HCT116 (cell line): ENCODE data around the gene SERPING1. TPM values are rescaled to one million over a fixed set of nuclear protein-coding genes. Genes with fewer than 3 reads are reported as not detected.
A peak's percentile ranks its signal among the peaks of the same experiment; 100 is the strongest.

Source experiments
- ATAC-seq: fragments of 200-7000 bp; cut with Tn5 transposase; 2 replicates; pipeline ENCODE4 v1.9.1; 2020; ENCODE audit warnings: mild to moderate bottlenecking, moderate library complexity
- BruUV-seq: library from RNA; stranded (reverse); fragments of 400-500 nt; replicated peaks from 2 replicates; lab custom pipeline; 2021; lab: Mats Ljungman, UMichigan
- CTCF ChIA-PET: fragments of 300-600 bp; sonication (Branson Sonifier 250); formaldehyde crosslinking; loops from one replicate; lab custom pipeline; 2021; ENCODE audit warnings: antibody characterized with exemption; lab: Charles Lee
- POLR2A ChIA-PET: fragments of 300-600, 350-600 bp; sonication (Branson Sonifier 250); formaldehyde crosslinking; loops from one replicate; lab custom pipeline; 2021; ENCODE audit warnings: antibody characterized with exemption; lab: Charles Lee
- RAD21 ChIA-PET, 2 experiments: fragments of 300-600 bp; sonication (Branson Sonifier 250); formaldehyde crosslinking; loops; one replicate each; lab custom pipeline; 2023; ENCODE audit warnings: low total read pairs in 2 of 2; ENCODE audit not compliant: uncharacterized antibody in 2 of 2, unreplicated experiment in 2 of 2, low non-redundant PET in 1 of 2; lab: Charles Lee
- DNase-seq: peaks from one replicate; pipeline ENCODE4 v3.0.0-alpha.2; 2010; ENCODE audit warnings: low read depth, low spot score
- H2AFZ ChIP-seq: fragments of 200-600 bp; shearing (Covaris generic), sonication (generic); 2 replicates; pipeline ENCODE4 v1.6.1; 2017; ENCODE audit warnings: low read depth, mixed run types, mixed read lengths, antibody characterized with exemption, low read length; ENCODE audit not compliant: poor library complexity, severe bottlenecking
- H3K27ac ChIP-seq: 2 replicates; pipeline ENCODE4 v1.5.1; 2012; ENCODE audit warnings: low read depth, low read length
- H3K27me3 ChIP-seq: fragments of 200-600 bp; sonication (generic); 2 replicates; pipeline ENCODE4 v1.6.1; 2016; ENCODE audit warnings: mixed run types, low read length, mixed read lengths; ENCODE audit not compliant: insufficient read depth
- H3K36me3 ChIP-seq, 2 experiments: fragments of 200-500 bp in 1 of 2; fragments of 200-600 bp in 1 of 2; sonication (Bioruptor generic) in 1 of 2; sonication (generic) in 1 of 2; 2 replicates each; pipeline versions ENCODE4 v1.5.1 to v1.6.1; 2014 to 2016; ENCODE audit warnings: low read length in 2 of 2, inconsistent platforms in 1 of 2, mixed read lengths in 1 of 2, mixed run types in 1 of 2; ENCODE audit not compliant: insufficient read depth in 2 of 2, control insufficient read depth in 1 of 2
- H3K4me1 ChIP-seq, 2 experiments: fragments of 200-600 bp in 1 of 2; sonication (generic) in 1 of 2; 2 replicates each; pipeline versions ENCODE4 v1.5.1 to v1.6.1; 2012 to 2017; ENCODE audit warnings: low read length in 2 of 2, inconsistent platforms in 1 of 2, mild to moderate bottlenecking in 1 of 2, mixed read lengths in 1 of 2, mixed run types in 1 of 2, moderate library complexity in 1 of 2; ENCODE audit not compliant: insufficient read depth in 2 of 2, control insufficient read depth in 1 of 2
- H3K4me2 ChIP-seq: fragments of 200-600 bp; sonication (generic); 2 replicates; pipeline ENCODE4 v1.6.1; 2017; ENCODE audit warnings: mixed run types, low read length, mixed read lengths
- H3K4me3 ChIP-seq, 2 experiments: fragments of 200-600 bp in 1 of 2; sonication (generic) in 1 of 2; replicated peaks in 1 of 2; 2 replicates each; pipeline ENCODE4 v1.5.1; 2011 to 2016; ENCODE audit warnings: low read length in 2 of 2, control low read depth in 1 of 2, low read depth in 1 of 2, mild to moderate bottlenecking in 1 of 2, mixed read lengths in 1 of 2, mixed run types in 1 of 2
- H3K79me2 ChIP-seq: fragments of 200-600 bp; sonication (generic); 2 replicates; pipeline ENCODE4 v1.6.1; 2017; ENCODE audit warnings: mild to moderate bottlenecking, mixed run types, low read length, moderate library complexity, mixed read lengths; ENCODE audit not compliant: insufficient read depth
- H3K9ac ChIP-seq: fragments of 200-600 bp; sonication (generic); 2 replicates; pipeline ENCODE4 v1.6.1; 2016; ENCODE audit warnings: low read length, mixed read lengths
- H3K9me2 ChIP-seq: fragments of 200-600 bp; sonication (generic), shearing (Covaris generic); 2 replicates; pipeline ENCODE4 v1.6.1; 2017; ENCODE audit warnings: mixed run types, mild to moderate bottlenecking, moderate library complexity; ENCODE audit not compliant: insufficient read depth
- H3K9me3 ChIP-seq, 2 experiments: fragments of 200-500 bp in 1 of 2; fragments of 200-600 bp in 1 of 2; sonication (Bioruptor generic) in 1 of 2; sonication (generic) in 1 of 2; 2 replicates each; pipeline ENCODE4 v1.6.1; 2014 to 2017; ENCODE audit warnings: low read length in 2 of 2, mixed read lengths in 2 of 2, inconsistent platforms in 1 of 2, low read depth in 1 of 2, mild to moderate bottlenecking in 1 of 2, mixed run types in 1 of 2, moderate library complexity in 1 of 2; ENCODE audit not compliant: control insufficient read depth in 1 of 2, insufficient read depth in 1 of 2
- H4K20me1 ChIP-seq: fragments of 200-600 bp; sonication (generic), shearing (Covaris generic); 2 replicates; pipeline ENCODE4 v1.6.1; 2017; ENCODE audit warnings: mixed run types, mild to moderate bottlenecking, moderate library complexity; ENCODE audit not compliant: insufficient read depth
- EZH2 ChIP-seq: fragments of 200-600 bp; sonication (generic); IDR thresholded peaks from 2 replicates; pipeline ENCODE4 v1.6.1; 2017; ENCODE audit warnings: antibody characterized with exemption, mixed run types
- POLR2AphosphoS5 ChIP-seq: IDR thresholded peaks from 2 replicates; pipeline ENCODE4 v1.6.1; 2011; ENCODE audit warnings: mild to moderate bottlenecking, low read depth, low read length, moderate library complexity
- RAD21 ChIP-seq: IDR thresholded peaks from 2 replicates; pipeline ENCODE4 v1.6.1; 2012; ENCODE audit warnings: low read depth, mild to moderate bottlenecking
- YY1 ChIP-seq: IDR thresholded peaks from 2 replicates; pipeline ENCODE4 v1.6.1; 2011; ENCODE audit warnings: low read length, low read depth, moderate library complexity, mild to moderate bottlenecking; ENCODE audit not compliant: insufficient replicate concordance; ENCODE audit errors: extremely low read depth
- intact Hi-C: fragments of 100-400 bp; cut with micrococcal nuclease; formaldehyde crosslinking; loops from 2 replicates; pipeline ENCODE4 v1.10.0; 2022
- total RNA-seq: library from RNA; stranded (reverse); gene quantifications from one replicate; pipeline ENCODE4 v1.2.1, GENCODE V29; 2021; ENCODE audit not compliant: unreplicated experiment
- TF ChIP-seq, protein P1 (sequence below), 3 experiments: fragments of 200-600 bp in 1 of 3; sonication (generic) in 1 of 3; IDR thresholded peaks in 2 of 3; conservative IDR thresholded peaks in 1 of 3; 2 replicates each; pipeline ENCODE4 v1.5.1; 2012 to 2017; ENCODE audit warnings: low read depth in 2 of 3, low read length in 2 of 3, antibody characterized with exemption in 1 of 3, borderline replicate concordance in 1 of 3, control low read depth in 1 of 3, mild to moderate bottlenecking in 1 of 3, mixed read lengths in 1 of 3, mixed run types in 1 of 3, moderate library complexity in 1 of 3; ENCODE audit not compliant: insufficient read depth in 1 of 3

The SERPING1 gene
- total RNA-seq, 1 experiment from 2014 or later: 3.4 TPM

DNA sequence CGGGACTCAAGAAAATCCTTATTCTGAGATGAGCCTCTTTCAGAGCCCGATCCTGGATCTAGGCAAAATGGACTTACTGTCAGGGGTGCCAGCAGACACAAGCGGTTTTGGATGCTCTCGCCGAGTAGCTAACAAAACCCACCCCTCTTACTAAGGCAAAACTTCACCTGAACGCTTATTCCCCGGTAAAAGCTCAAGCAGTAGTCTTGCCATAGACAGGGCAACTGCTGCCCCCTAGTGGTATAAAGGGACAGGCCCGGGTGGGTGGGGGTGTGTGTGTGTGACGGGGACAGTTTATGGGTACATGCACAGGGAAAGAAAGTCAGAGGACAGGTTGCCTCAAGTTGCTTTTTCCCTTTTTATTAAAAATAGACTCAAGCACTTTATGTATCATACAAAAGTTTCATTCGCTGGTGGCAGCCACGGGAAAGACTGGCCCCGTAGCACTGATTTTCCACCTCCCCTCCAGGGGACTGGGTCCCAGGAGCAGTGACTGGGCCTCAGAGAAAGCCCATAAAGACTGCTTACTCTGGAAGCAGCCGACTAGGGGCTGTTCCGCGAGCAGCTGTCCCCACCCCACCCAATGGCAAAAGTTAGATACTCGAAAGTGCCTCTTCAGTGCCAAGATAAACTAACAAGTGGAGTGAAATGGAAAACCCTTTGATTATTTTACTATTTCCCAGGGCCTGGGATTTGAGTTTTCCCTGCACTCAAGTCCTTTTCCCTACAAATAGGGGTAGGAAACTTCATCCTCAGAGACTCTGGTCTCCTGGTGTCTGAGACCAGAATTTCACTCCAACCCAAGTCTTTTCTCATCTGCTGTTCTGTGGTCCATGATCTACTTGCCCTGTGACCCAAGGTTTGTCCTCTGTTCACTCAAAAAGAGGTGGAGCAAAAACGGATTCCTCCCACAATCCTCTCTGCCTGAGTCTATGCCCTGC, 47.5 kb downstream of the SERPING1 start:
- Histone ChIP-seq H3K9me2 (no peaks in the 10 kb centered on the region), H3K4me3 (no peak overlapping the region), H3K27ac (no peak overlapping the region), H2AFZ (peak overlapping the region; percentile 29), H3K27me3 (peaks cover 12% of the 10 kb centered on the region; the same call in 1 of the 2 replicates), H3K79me2 (no peaks in the 10 kb centered on the region), H3K9ac (no peak overlapping the region), H4K20me1 (no peaks in the 10 kb centered on the region), H3K4me2 (no peak overlapping the region), H3K36me3 (no peaks in the 10 kb centered on the region), H3K4me1 (peaks cover 0 to 22% of the 10 kb centered on the region in 2 experiments; a peak in 3 of 4 replicates), H3K9me3 (no peaks in the 10 kb centered on the region)
- POLR2A ChIA-PET: interaction anchor here (1.0 to 1.5 kb wide), 5 partner anchors 77 to 299 kb away, joined by 3 to 6 read pairs (median 5); partner anchors contain the start of gene UBE2L6
- BruUV-seq: no TSS peak
- peak; percentile 71 for DNase-seq
- RAD21 ChIA-PET: interaction anchor here (1.0 to 1.4 kb wide), 5 partner anchors 77 to 299 kb away, joined by 3 to 7 read pairs (median 4); partner anchors contain the start of gene UBE2L6 (in 2 of the 2)
- intact Hi-C loops: loop anchor here (1.0 to 10.0 kb wide), 3 partner anchors 114 to 800 kb away; no protein-coding TSS in a partner anchor
- CTCF ChIA-PET: interaction anchor here (0.6 to 2.9 kb wide), 23 partner anchors 8 to 310 kb away, joined by 3 to 38 read pairs (median 5); partner anchors contain the start of genes CLP1, RTN4RL2, SSRP1 and TIMM10
- TF ChIP-seq YY1 (peak; percentile 17), RAD21 (peak; percentile 79), POLR2AphosphoS5 (no peak; the same call in 1 of the 2 replicates), EZH2 (no peak)
- TF ChIP-seq, protein P1, sequence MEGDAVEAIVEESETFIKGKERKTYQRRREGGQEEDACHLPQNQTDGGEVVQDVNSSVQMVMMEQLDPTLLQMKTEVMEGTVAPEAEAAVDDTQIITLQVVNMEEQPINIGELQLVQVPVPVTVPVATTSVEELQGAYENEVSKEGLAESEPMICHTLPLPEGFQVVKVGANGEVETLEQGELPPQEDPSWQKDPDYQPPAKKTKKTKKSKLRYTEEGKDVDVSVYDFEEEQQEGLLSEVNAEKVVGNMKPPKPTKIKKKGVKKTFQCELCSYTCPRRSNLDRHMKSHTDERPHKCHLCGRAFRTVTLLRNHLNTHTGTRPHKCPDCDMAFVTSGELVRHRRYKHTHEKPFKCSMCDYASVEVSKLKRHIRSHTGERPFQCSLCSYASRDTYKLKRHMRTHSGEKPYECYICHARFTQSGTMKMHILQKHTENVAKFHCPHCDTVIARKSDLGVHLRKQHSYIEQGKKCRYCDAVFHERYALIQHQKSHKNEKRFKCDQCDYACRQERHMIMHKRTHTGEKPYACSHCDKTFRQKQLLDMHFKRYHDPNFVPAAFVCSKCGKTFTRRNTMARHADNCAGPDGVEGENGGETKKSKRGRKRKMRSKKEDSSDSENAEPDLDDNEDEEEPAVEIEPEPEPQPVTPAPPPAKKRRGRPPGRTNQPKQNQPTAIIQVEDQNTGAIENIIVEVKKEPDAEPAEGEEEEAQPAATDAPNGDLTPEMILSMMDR (IDR thresholded peaks at IDR 0.05 in 2 of 3, conservative IDR thresholded peaks at IDR 0.05 in 1 of 3; ENCODE audit: borderline replicate concordance in 1 of 3, insufficient read depth in 1 of 3, low read depth in 2 of 3, low read length in 2 of 3): peak; percentile 77 to 96 (median 90)
- peak; percentile 88 for ATAC-seq
